ENCODE data around the gene CPSF4L. TPM values are rescaled to one million over a fixed set of nuclear protein-coding genes. Genes with fewer than 3 reads are reported as not detected.

The CPSF4L gene
- total and polyA plus RNA-seq, 2 donors (not counting 3 experiments of a cell fraction or from before 2014, with no cell fraction given) = not detected

- DNase-seq (ENCODE audit: low read depth, low spot score) (no peak), FAIRE-seq (no peak)
- no peak for TF ChIP-seq CTCF (IDR thresholded peaks at IDR 0.05; ENCODE audit: extremely low read depth in 1 of 2, insufficient read depth in 1 of 2, low read depth in 1 of 2, low read length in 2 of 2)
- no peaks in the 10 kb centered on the region for H3K9me3 ChIP-seq (replicated peaks; ENCODE audit: control insufficient read depth, insufficient read depth, low read length)
- no peak overlapping the region for H3K27ac ChIP-seq (ENCODE audit: insufficient read depth, low read depth, low read length)
- ChIA-PET CTCF (interaction anchor here (1.5 to 7.4 kb wide), 4 partner anchors 118 to 695 kb away, joined by 4 to 73 read pairs (median 58); no protein-coding TSS in a partner anchor), POLR2A (no interaction called here)
- H3K36me3 ChIP-seq (ENCODE audit: control insufficient read depth in 2 of 2, extremely low read depth in 1 of 2, insufficient read depth in 2 of 2, low read length in 2 of 2) = peaks cover 0 to 2% of the 10 kb centered on the region in 2 experiments
- no peaks in the 10 kb centered on the region for H3K79me2 ChIP-seq (ENCODE audit: control insufficient read depth, insufficient read depth, low read length)
- H3K9ac ChIP-seq (replicated peaks; ENCODE audit: extremely low read depth, insufficient read depth, low read length) = no peak overlapping the region
- no peak overlapping the region for H3K4me2 ChIP-seq (ENCODE audit: insufficient read depth, low read length)
- no peaks in the 10 kb centered on the region for H4K20me1 ChIP-seq (replicated peaks; ENCODE audit: control insufficient read depth, extremely low read depth, insufficient read depth, low read length)
- dilution Hi-C loops (cut with MboI; ENCODE audit: extremely low pct_ligation_motif_present, low sequenced_read_pairs) = no loop called here
- H3K4me1 ChIP-seq (ENCODE audit: control insufficient read depth, extremely low read depth, insufficient read depth, low read length) = no peaks in the 10 kb centered on the region
- no peak overlapping the region for H2AFZ ChIP-seq (ENCODE audit: low read depth, low read length)
- BruUV-seq (replicated peaks) = no TSS peak
- intact Hi-C loops (cut with micrococcal nuclease) = no loop called here
- H3K9me1 ChIP-seq (replicated peaks; ENCODE audit: control insufficient read depth, extremely low read depth, insufficient read depth, low read length) = no peaks in the 10 kb centered on the region
- no peaks in the 10 kb centered on the region for H3K27me3 ChIP-seq (ENCODE audit: control insufficient read depth in 2 of 2, insufficient read depth in 2 of 2, low read length in 2 of 2)
- no peak overlapping the region for H3K4me3 ChIP-seq (replicated peaks in 1 of 3; ENCODE audit: insufficient read depth in 1 of 3, low read depth in 1 of 3, low read length in 3 of 3)
These were observed 9.8 kb downstream of the CPSF4L start for GRCh38 chr17:73251871-73252270.

GRCh38 chr17:73250851-73251640, 10.6 kb downstream of the CPSF4L start:
- no TSS peak for BruUV-seq (replicated peaks)
- CTCF ChIA-PET = interaction anchor here (1.1 to 7.4 kb wide), 5 partner anchors 9 to 694 kb away, joined by 3 to 73 read pairs (median 6); no protein-coding TSS in a partner anchor

More at GRCh38 chr17:73250851-73251640, 10.6 kb downstream of the CPSF4L start:
- no peak overlapping the region for H3K9ac ChIP-seq (replicated peaks; ENCODE audit: extremely low read depth, insufficient read depth, low read length)
- intact Hi-C loops (cut with micrococcal nuclease) (no loop called here), dilution Hi-C loops (cut with MboI; ENCODE audit: extremely low pct_ligation_motif_present, low sequenced_read_pairs) (no loop called here)
- H3K27me3 ChIP-seq (ENCODE audit: control insufficient read depth in 2 of 2, insufficient read depth in 2 of 2, low read length in 2 of 2) = no peaks in the 10 kb centered on the region
- DNase-seq (ENCODE audit: low read depth, low spot score) (no peak), FAIRE-seq (no peak)
- H3K4me3 ChIP-seq (replicated peaks in 1 of 3; ENCODE audit: insufficient read depth in 1 of 3, low read depth in 1 of 3, low read length in 3 of 3) = no peak overlapping the region
- no peaks in the 10 kb centered on the region for H4K20me1 ChIP-seq (replicated peaks; ENCODE audit: control insufficient read depth, extremely low read depth, insufficient read depth, low read length)
- H3K9me3 ChIP-seq (replicated peaks; ENCODE audit: control insufficient read depth, insufficient read depth, low read length) = no peaks in the 10 kb centered on the region
- no peak overlapping the region for H3K27ac ChIP-seq (ENCODE audit: insufficient read depth, low read depth, low read length)
- H3K36me3 ChIP-seq (ENCODE audit: control insufficient read depth in 2 of 2, extremely low read depth in 1 of 2, insufficient read depth in 2 of 2, low read length in 2 of 2) = peaks cover 0 to 2% of the 10 kb centered on the region in 2 experiments
- no peak for TF ChIP-seq EZH2 (IDR thresholded peaks at IDR 0.05; ENCODE audit: borderline replicate concordance, low read depth, low read length, severe bottlenecking)
- no peak for TF ChIP-seq POLR2AphosphoS5 (IDR thresholded peaks at IDR 0.05; ENCODE audit: insufficient read depth, low read depth, low read length)
- TF ChIP-seq GATA2 (IDR thresholded peaks at IDR 0.05; ENCODE audit: insufficient read depth, insufficient read length, low read depth, low read length) = no peak
- no peak for TF ChIP-seq CTCF (IDR thresholded peaks at IDR 0.05; ENCODE audit: extremely low read depth in 1 of 2, insufficient read depth in 1 of 2, low read depth in 1 of 2, low read length in 2 of 2)
- TF ChIP-seq JUN (IDR thresholded peaks at IDR 0.05; ENCODE audit: borderline replicate concordance, insufficient read depth, insufficient read length, low read depth) = no peak
- TF ChIP-seq FOS (IDR thresholded peaks at IDR 0.05; ENCODE audit: borderline replicate concordance, insufficient read depth, low read length) = no peak
- TF ChIP-seq MAX (IDR thresholded peaks at IDR 0.05; ENCODE audit: insufficient read depth, insufficient read length) = no peak
- TF ChIP-seq POLR2A (IDR thresholded peaks at IDR 0.05; ENCODE audit: low read depth, low read length) = no peak
- TF ChIP-seq MYC (IDR thresholded peaks at IDR 0.05; ENCODE audit: low read depth, low read length) = no peak
- POLR2A ChIA-PET = no interaction called here
- no peak overlapping the region for H3K4me2 ChIP-seq (ENCODE audit: insufficient read depth, low read length)
- no peaks in the 10 kb centered on the region for H3K9me1 ChIP-seq (replicated peaks; ENCODE audit: control insufficient read depth, extremely low read depth, insufficient read depth, low read length)
- H2AFZ ChIP-seq (ENCODE audit: low read depth, low read length) = no peak overlapping the region
- H3K79me2 ChIP-seq (ENCODE audit: control insufficient read depth, insufficient read depth, low read length) = no peaks in the 10 kb centered on the region
- H3K4me1 ChIP-seq (ENCODE audit: control insufficient read depth, extremely low read depth, insufficient read depth, low read length) = no peaks in the 10 kb centered on the region

All from endothelial cell of umbilical vein (primary cell).